ENCODE results near the gene STRADA.
"Not testable (repeated sequence)": the region's sequence is repeated elsewhere in the genome, so short reads cannot be mapped to it uniquely, and the experiment has no call there.

Gene STRADA

GRCh38 chr17:63758428-63758827 is 16.8 kb upstream of the STRADA start:
- no peak for DNase-seq (ENCODE audit: low read depth in 3 of 3, low spot score in 1 of 3)

- no peak for DNase-seq (ENCODE audit: low read depth in 3 of 3, low spot score in 1 of 3)
These were observed 12.4 kb upstream of the STRADA start for GRCh38 chr17:63754046-63754445.

GRCh38 chr17:63753215-63753614 is 11.6 kb upstream of the STRADA start:
- no peak for DNase-seq (ENCODE audit: low read depth in 3 of 3, low spot score in 1 of 3)

GRCh38 chr17:63752707-63753106 is 11.1 kb upstream of the STRADA start:
- no peak for DNase-seq (ENCODE audit: low read depth in 3 of 3, low spot score in 1 of 3)

- no peak for DNase-seq (ENCODE audit: low read depth in 3 of 3, low spot score in 1 of 3)
These were observed 10.2 kb upstream of the STRADA start for GRCh38 chr17:63751806-63752205.

- no peak for DNase-seq (ENCODE audit: low read depth in 3 of 3, low spot score in 1 of 3)
These were observed 524 bp downstream of the STRADA start for GRCh38 chr17:63741143-63741407.

- no peak for DNase-seq (ENCODE audit: low read depth in 3 of 3, low spot score in 1 of 3)
These were observed 996 bp downstream of the STRADA start for GRCh38 chr17:63740464-63741142.

GRCh38 chr17:63735691-63736090 is 5.9 kb downstream of the STRADA start:
- DNase-seq (ENCODE audit: low read depth in 3 of 3, low spot score in 1 of 3) = no peak

- no peak for DNase-seq (ENCODE audit: low read depth in 3 of 3, low spot score in 1 of 3)
These were observed 19.2 kb downstream of the STRADA start for GRCh38 chr17:63722403-63722802.

- DNase-seq (ENCODE audit: low read depth in 3 of 3, low spot score in 1 of 3) = not testable (repeated sequence)
These were observed 21.4 kb downstream of the STRADA start for GRCh38 chr17:63720194-63720593.

GRCh38 chr17:63718988-63719387 is 22.6 kb downstream of the STRADA start:
- no peak for DNase-seq (ENCODE audit: low read depth in 3 of 3, low spot score in 1 of 3)

GRCh38 chr17:63716426-63716825 is 25.2 kb downstream of the STRADA start:
- no peak for DNase-seq (ENCODE audit: low read depth in 3 of 3, low spot score in 1 of 3)

GRCh38 chr17:63714550-63715277 is 26.9 kb downstream of the STRADA start:
- DNase-seq (ENCODE audit: low read depth in 3 of 3, low spot score in 1 of 3) = no peak

- DNase-seq (ENCODE audit: low read depth in 3 of 3, low spot score in 1 of 3) = no peak
These were observed 32.5 kb downstream of the STRADA start for GRCh38 chr17:63709110-63709509.

GRCh38 chr17:63707151-63707550 is 34.4 kb downstream of the STRADA start:
- no peak for DNase-seq (ENCODE audit: low read depth in 3 of 3, low spot score in 1 of 3)

- no peak for DNase-seq (ENCODE audit: low read depth in 3 of 3, low spot score in 1 of 3)
These were observed 35.1 kb downstream of the STRADA start for GRCh38 chr17:63706336-63707082.

GRCh38 chr17:63705657-63706056 is 35.9 kb downstream of the STRADA start:
- no peak for DNase-seq (ENCODE audit: low read depth in 3 of 3, low spot score in 1 of 3)

GRCh38 chr17:63704836-63705235 is 36.8 kb downstream of the STRADA start:
- DNase-seq (ENCODE audit: low read depth in 3 of 3, low spot score in 1 of 3) = no peak

GRCh38 chr17:63704259-63704576 is 37.4 kb downstream of the STRADA start:
- DNase-seq (ENCODE audit: low read depth in 3 of 3, low spot score in 1 of 3) = no peak

GRCh38 chr17:63703556-63704258 is 37.9 kb downstream of the STRADA start:
- no peak for DNase-seq (ENCODE audit: low read depth in 3 of 3, low spot score in 1 of 3)

- DNase-seq (ENCODE audit: low read depth in 3 of 3, low spot score in 1 of 3) = no peak
These were observed 38.6 kb downstream of the STRADA start for GRCh38 chr17:63703029-63703428.

- no peak for DNase-seq (ENCODE audit: low read depth in 3 of 3, low spot score in 1 of 3)
These were observed 38.9 kb downstream of the STRADA start for GRCh38 chr17:63702721-63703015.
